HG02943 (cell line): ENCODE measurements around the gene PPFIA3.

Experiments
- ATAC-seq: cut with Tn5 transposase; IDR thresholded peaks from one replicate; pipeline ENCODE4 v1.9.1; 2021; ENCODE audit warnings: mild to moderate bottlenecking, low read depth, moderate library complexity; ENCODE audit not compliant: unreplicated experiment

PPFIA3 gene

DNA sequence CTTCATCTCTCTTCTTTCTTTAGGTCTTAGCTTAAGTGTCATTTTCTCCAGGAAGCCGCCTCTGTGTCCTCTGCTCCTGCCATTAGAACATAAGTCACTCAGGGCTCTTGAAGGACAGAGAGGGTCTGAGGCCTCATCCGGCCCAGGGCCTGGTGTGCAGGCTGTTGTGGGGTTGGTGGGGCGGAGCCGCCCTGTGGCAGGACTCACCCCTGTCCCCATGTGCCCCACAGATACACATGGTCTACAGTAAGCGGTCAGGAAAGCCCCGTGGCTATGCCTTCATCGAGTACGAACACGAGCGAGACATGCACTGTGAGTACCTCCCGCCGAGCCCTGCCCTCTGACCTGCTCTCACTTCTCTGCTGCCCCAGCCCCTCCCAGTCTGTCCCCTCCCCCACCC is 18.2 kb upstream of the PPFIA3 start:
- no peak for ATAC-seq

GRCh38 chr19:49102303-49102702 is 17.0 kb upstream of the PPFIA3 start:
- no peak for ATAC-seq

DNA sequence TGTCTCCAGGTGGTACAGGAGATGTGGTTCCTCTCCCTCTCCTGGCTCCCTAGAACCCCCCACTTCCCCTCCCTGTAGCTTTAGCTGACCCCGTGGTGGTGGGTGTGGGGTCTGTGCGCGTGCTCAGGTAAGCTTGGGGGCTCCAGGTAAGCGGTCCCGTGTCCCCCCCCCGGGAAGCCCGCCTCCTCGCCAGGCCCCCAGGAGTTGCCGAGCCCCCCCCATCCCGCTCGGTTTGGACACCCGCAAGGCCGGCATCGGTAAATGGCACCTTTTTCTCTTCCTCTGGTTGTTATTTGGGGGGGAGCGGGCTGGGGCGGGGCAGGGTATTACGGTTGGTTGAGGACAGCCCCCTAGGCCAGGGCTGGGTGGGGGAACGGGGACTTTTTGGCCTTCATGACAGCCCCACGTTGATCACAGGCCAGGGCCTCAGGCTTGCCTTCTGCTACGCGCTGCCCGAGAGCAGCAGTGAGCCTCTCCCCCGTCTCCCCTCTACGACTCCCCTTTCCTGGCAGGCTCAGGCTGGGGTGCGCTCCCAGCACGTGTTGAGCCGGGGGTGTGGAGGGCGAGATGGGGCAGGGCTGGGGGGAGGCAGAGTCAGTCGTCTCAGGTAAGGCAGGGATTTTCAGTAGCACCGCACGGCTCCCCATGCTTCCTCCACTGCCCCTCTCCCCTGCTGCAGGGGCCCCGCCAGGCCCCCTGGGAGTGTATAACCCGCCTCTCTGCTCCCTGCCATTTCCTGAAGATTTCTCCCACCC is 15.8 kb upstream of the PPFIA3 start:
- ATAC-seq = no peak

DNA sequence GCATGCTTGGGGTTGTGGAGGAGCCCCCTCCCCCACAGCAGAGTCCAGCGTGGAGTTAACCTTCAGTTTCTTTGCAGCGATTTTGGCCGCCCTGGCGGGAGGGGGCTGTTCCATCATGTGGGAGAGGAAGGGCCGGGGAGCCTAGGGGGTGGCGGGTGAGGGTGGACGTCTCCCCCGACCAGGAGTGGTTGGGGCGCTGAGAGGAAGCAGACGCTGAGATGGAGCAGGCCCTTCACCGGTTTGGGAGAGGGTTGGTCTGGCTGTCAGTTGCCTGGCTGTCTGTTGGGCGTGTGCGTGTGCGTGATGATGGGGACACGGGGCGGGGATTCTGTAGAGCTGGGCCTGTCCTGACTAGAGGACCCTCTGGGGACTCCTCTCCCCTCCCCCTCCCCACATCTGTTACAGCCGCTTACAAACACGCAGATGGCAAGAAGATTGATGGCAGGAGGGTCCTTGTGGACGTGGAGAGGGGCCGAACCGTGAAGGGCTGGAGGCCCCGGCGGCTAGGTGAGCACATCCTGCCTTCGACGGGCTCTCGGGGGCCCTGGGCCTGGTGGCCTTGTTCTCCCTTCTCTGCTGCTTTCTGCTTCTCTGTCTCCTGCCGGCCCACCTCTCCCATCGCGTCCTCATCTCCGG is 15.0 kb upstream of the PPFIA3 start:
- no peak for ATAC-seq

- ATAC-seq = no peak
Observed at GRCh38 chr19:49106648-49107135, 12.7 kb upstream of the PPFIA3 start.

DNA sequence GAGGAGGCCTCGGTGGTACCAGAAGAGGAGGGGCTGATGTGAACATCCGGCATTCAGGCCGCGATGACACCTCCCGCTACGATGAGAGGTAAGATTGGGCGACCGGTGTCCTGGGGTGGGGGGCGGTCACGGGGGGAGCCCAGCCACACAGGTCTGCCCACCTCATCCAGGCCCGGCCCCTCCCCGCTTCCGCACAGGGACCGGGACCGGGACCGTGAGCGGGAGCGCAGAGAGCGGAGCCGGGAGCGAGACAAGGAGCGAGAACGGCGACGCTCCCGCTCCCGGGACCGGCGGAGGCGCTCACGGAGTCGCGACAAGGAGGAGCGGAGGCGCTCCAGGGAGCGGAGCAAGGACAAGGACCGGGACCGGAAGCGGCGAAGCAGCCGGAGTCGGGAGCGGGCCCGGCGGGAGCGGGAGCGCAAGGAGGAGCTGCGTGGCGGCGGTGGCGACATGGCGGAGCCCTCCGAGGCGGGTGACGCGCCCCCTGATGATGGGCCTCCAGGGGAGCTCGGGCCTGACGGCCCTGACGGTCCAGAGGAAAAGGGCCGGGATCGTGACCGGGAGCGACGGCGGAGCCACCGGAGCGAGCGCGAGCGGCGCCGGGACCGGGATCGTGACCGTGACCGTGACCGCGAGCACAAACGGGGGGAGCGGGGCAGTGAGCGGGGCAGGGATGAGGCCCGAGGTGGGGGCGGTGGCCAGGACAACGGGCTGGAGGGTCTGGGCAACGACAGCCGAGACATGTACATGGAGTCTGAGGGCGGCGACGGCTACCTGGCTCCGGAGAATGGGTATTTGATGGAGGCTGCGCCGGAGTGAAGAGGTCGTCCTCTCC is 11.5 kb upstream of the PPFIA3 start:
- no peak for ATAC-seq

GRCh38 chr19:49109051-49109450 is 10.3 kb upstream of the PPFIA3 start:
- ATAC-seq = no peak

DNA sequence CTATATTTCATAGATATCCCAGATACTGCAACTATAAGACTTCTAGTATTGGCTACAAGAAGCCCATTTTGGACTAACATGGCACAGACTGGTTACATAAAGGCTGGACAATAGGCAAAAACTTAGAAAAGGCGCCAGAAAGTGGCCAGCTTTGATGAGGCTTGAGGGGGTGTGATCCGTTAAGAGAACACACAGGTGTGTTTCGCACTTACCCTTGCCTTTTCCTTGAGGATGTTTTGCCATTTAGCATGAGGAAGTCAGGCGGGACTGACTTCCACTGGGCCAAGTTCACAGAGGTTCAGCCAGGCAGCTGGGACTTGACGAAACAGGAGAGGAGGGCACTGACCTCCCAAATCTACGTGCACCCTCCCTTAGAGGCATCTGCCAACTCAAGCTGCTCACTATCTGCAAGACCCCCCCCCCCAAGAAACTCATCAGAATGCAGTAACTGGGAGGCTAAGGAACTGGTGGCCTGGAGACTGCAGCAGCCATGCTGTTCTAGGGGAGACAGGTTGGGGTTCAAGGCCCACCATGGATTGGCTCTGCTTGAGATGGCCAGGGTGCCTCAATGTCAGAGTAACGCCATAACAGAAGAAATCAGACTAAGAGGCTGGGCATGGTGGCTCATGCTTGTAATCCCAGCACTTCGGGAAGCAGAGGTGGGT is 9.6 kb upstream of the PPFIA3 start:
- ATAC-seq = no peak

- ATAC-seq = no peak
Observed at GRCh38 chr19:49110567-49110966, 8.8 kb upstream of the PPFIA3 start.

- ATAC-seq = no peak
Observed at GRCh38 chr19:49111218-49111998, 7.9 kb upstream of the PPFIA3 start.

DNA sequence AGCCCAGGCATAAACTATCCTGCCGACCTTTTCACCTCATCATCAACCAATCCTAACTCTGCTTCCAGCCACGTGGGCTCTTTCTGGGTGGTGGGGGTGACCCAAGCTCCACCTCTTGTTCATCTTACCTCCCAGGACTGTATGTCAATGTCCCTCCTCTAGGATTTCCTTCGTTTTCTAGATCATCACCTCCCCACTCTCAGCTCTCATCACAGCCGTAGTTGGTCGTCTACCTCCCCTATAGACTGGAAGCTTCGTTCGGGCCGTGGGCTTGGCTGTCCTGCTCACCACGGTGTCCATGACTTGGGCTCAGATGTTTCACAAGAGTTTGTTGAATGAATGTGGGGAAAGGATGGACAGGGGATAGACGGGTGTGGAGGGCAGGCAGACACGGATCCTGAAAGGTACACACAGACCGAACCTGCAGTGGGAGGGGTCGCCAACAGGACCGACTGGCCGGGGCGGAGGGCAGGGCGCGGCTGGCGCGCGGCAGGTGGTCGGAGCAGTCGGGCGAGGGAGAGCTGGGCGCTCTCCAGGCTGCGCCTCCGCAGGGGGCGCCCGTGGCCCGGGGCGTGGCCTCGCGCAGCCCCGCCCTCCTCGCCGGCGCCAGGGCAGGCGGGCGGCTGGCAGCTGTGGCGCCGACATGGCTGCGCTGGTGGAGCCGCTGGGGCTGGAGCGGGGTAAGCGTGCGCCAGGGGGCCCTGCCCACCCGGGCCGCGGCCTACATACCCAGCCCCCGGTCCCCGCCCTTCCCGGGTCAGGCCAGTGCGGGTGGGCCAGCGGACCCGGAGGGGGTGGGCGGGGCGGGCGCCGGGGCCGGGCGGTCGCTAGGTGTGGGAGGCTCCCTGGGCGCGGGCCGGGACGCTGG is 5.3 kb upstream of the PPFIA3 start, which contains the start of gene LIN7B:
Gene LIN7B, plus strand, starts transcription at position 609 of the 868 bp plus-strand sequence. Its CDS starts 35 bp downstream, at position 644.
- ATAC-seq = no peak

GRCh38 chr19:49114630-49115363 is 4.5 kb upstream of the PPFIA3 start:
- no peak for ATAC-seq

- ATAC-seq = no peak
Observed at GRCh38 chr19:49116544-49116943, 2.8 kb upstream of the PPFIA3 start.

- no peak for ATAC-seq
Observed at GRCh38 chr19:49117677-49118564, 1.4 kb upstream of the PPFIA3 start.

- peak; percentile 65 for ATAC-seq
Observed at GRCh38 chr19:49118565-49119410, 556 bp upstream of the PPFIA3 start, which contains the start of gene C19orf73. Gene C19orf73, minus strand, starts transcription at chr19:49119143. Its CDS starts 121 bp downstream, at chr19:49119022.

GRCh38 chr19:49120325-49120683 is 960 bp downstream of the PPFIA3 start:
- no peak for ATAC-seq
